Measurements from ENCODE around the gene CDKL1.

The CDKL1 gene

DNA sequence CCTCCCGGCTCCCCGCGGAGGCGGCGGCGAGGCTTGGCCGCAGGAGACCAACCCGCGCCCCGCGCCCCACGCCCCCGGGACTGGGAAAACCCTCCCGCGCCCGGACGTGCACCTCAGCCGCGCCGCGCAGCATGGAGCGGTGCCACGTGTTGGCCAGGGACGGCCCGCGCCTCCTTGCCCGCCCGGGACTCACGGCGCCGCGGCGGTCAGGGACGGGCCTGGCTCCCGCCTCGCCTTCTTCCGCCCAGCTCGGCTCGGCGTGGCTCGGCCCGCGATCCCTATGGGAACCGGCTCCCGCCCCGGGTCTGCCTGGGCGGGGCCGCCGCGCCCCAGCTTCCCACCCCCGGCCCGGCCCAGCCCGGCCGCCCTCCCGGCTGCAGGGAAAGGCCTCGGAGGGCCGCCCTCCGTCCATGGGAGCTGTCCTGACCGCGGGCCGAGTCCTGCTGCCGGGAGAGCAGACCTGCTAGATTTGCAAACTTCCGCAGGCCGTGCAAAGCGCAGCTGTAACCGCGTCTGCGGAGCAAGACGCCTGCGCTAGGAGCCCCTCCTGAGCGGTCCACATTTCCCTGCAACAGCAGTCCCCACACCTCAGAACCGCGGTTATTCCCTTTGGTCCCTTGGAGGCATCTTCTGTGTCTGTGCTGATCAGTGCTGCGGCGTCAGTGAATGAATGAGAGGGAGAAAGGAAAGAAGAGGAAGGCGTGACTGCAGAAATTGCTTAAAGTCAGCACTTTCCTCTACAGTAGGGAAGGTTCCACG is at the start of gene CDKL1:
Gene CDKL1 (minus strand): TSS at position 251 of the 759 bp plus-strand sequence. CDS start 1,013 bp downstream, outside the sequence.
- DNase-seq (ENCODE audit: low spot score), result peak; percentile 32

DNA sequence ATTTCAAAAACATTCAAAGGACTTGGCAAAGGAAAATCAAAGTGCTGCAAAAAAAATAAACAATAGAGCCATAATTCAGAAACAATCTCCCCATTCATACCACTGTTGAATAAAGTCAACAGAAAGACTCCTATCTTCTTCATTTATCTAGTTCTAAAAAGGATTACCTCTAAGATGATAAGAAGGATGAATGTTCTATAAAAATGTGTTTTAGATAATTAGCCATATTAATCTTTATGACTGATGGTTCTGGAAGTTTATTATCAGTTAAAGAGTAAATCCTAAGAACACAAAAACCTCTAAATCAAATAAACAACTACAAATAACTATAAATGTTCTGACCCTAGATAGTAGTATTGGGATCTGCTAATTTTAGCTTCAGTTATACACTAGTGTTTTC is 37.8 kb upstream of the CDKL1 start:
- DNase-seq (ENCODE audit: low spot score), result no peak

DNA sequence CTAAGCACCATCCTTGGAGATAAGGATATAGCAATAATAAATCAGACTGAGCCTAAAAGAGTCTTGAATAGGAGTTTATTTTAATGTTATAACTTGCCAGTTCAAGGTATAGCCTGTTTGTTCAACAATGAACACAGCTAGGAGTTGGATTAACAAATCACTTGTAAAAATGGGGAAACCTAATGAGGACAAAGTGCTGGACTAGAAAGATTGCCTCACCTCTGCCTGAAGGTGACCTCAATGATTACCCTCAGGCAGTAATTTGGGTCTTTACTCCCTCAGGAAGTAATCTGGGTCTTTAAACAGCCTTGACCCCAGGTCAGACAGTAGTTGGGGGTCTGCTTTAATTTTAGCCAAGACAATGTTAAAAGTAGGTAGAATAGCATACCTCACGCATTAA is 35.5 kb upstream of the CDKL1 start:
- DNase-seq (ENCODE audit: low spot score), result no peak

DNA sequence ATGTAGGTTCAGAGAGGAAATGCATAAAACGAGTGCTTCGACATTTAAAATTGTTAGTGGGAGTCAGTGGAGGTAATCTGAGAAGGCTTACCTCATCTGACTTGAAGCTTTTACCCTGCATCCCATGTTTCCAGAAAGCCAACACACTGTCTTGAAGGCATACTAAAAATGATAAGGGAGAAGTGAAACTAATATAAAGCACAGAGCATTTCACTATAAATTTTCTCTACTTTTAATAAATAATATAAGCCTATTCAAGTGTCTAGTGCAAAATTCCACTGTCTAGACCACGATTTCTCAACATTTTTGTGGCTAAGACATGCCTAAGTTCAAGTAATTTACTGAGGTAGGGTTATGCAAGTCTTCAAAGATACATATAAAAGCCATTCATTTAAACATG is 29.1 kb upstream of the CDKL1 start:
- DNase-seq (ENCODE audit: low spot score), result no peak

DNA sequence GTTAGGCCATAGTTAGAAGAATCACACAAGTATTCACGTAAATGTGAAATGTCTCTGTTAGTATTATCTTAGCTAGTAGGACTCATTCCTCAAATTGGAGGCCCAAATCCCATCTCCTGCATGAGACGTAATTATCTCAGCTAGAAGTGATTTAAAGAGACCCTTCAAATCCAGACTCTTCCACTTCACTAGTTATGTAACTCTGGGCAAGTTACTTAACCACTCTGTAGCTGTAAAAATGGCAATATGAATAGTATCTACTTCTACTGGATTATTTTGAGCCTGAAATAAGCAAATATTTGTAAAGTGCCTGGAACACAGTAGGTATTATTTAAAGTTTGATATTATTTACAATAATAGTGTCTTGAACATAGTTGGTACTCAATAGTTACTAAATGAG is 28.4 kb upstream of the CDKL1 start:
- no peak for DNase-seq (ENCODE audit: low spot score)

DNA sequence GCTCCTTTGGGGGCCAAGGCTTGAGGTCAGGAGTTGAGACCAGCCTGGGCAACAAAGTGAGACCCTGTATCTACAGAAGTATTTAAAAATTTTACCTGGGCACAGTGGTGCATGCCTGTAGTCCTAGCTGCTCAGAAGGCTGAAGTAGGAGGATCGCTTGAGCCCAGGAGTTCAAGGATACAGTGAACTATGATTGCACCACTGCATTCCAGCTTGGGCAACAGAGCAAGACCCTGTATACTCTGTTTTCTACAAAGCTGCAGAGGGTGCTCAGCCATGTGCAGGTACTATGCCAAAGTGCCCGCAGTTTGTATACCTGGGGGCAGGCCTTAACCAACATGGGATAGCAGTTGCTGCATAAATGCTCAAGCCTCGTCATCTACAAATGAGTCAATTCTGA is 26.8 kb upstream of the CDKL1 start:
- DNase-seq (ENCODE audit: low spot score), result no peak

DNA sequence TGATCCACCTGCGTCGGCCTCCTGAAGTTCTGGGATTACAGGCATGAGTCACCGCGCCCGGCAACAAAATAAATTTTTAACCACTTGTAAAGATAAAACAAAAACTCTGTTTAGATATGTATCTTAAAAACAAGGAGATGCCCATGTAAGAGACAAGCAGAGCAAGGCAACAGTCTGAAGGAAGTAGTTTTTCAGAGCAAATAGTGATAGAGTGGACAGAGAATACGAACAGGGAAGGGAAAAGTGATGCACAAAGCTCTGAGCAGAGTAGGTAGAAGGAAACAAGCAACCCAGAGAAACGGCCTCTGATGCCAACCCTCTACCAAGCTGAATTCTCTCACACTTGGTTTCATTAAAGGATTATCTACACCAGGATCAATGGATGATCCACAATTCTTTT is 24.8 kb upstream of the CDKL1 start:
- DNase-seq (ENCODE audit: low spot score), result no peak

DNA sequence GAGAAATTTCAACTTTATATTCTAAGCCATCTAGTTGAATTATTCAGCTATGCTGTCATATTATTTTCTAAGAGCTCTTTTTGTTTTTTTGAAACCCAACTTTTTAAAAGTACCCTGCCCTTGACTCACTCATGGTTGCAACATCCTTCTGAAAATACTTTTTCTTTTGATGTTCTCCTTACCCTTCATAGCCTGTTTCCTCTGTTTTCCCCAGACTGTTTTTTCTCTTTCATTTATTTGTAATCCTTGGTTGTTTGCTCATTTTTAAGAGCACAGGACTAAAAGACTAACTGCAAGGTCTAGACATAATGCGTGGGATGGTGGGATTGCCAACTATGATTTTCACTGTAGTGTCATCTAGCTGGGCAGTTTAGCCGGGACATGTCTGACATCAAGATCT is 21.2 kb upstream of the CDKL1 start:
- DNase-seq (ENCODE audit: low spot score), result no peak

DNA sequence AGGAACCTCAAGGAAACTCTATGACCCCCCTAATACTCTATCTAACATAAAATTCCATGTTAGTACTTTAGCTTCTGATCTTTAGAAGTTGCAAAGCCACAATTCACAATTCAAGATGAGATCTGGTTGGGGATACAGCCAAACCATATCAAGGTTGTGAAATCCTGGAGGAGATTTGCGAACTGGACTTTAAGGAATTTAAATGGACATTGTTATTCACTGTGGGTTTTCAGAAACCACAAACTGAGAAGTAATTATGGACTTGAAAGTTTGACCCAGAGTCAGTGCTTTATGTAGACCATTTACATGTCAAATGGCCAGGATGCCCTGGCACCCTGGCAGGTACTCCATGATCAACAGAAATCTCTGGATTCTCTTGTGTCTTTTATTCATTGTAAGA is 14.2 kb upstream of the CDKL1 start:
- DNase-seq (ENCODE audit: low spot score), result no peak

DNA sequence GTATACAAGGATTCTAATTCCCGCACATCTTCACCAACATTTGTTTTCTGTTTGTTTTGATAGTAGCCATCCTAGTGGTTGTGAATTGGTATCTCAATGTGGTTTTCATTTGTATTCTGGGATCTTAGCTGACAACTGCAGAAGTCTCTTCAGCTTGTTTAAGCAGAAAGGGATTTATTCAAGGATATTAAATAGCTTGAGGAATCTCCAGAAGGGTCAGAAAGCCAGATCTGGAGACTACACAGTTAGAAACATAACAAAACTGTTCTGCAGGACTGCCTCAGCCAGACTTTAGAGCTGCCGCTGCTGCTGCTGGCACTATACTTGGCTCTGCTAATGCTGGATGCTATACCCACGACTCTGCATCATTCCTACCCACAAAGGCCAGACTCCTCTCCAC is 13.4 kb upstream of the CDKL1 start:
- no peak for DNase-seq (ENCODE audit: low spot score)

DNA sequence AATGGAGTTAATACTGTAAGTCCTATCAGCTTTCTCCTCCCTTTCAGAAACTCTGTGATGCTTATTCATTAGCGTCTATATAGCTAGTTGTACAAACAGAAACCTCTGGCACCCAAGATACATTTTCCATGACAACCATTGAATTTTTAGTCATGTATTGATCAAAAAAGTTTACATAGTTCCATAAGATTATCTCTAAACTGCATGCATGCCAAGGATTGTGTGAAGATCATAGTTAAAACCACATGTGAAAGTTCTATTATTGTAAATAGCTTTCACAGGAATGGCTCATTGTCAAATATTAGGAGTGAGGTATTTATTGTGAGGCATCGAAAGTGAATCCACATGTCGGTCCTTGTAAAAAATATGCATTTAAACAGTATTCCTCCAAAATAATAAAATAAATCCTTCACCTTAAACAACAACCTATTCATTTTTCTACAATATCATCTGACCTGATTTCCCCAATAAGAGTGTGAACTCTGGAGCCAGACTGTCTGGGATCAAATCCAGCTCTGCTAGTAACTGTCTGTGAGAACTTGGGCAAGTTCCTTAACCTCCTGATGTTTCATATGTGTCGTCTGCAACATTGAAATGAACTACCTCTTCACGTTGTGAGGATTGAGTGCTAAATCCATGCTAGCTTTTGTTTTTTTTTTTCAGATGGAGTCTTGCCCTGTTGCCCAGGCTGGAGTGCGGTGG is 10.6 kb upstream of the CDKL1 start:
- no peak for DNase-seq (ENCODE audit: low spot score)

DNA sequence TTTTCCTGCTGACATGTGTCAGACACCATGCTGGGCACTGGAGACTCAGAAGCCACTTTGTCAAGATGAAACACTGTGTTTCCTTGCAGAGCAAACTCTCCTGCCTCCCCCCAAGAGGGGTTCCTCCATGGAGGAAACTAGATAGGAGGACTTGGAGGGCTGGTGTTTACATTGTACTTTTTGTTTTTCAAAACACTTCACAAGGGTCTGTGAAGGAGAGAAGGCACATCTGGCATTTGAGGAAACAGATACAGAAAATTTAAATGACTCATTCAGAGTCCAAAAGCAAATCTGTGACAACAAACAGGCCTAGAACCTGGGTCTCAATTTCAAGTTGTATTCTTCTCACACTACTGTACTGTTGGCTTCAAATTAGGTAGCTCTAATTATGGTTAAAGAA is 6.7 kb upstream of the CDKL1 start:
- DNase-seq (ENCODE audit: low spot score), result no peak

DNA sequence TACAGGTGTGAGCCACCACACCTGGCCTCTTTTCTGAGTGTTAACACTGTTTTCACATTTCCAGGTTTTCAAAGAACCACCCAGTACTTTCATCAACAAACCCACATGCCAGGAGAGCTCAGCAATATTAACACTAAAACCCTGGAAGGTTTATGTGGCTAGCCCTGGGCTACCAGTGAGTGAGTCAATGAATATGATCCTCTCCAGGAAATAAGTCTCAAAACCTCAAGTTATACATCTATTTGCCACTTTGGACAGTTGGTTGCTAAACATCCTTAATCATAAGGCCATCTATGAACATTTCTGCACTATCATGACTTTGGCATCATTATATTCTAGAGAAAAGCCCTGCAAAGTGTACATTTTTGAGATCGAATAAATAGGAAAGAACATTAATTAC is 6.3 kb upstream of the CDKL1 start:
- DNase-seq (ENCODE audit: low spot score), result no peak

DNA sequence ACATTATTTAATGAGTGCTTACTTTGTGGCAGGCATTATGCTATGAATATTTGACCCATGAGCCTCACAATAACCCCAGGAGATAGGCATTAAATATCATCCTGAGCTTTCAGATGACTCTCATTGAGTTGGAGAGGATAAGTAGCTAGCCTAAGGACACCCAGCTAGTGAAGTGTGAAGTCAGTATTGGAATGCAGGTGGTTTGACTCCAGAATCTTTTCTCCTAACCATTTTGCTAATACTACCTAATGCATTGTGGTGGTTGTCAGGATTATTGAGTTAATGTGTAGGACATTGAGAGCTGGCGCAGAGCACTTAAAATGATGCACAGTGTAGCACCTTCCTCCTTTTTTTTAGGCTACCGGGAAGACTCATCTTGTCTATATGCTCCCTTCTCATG is 3.8 kb upstream of the CDKL1 start:
- no peak for DNase-seq (ENCODE audit: low spot score)

DNA sequence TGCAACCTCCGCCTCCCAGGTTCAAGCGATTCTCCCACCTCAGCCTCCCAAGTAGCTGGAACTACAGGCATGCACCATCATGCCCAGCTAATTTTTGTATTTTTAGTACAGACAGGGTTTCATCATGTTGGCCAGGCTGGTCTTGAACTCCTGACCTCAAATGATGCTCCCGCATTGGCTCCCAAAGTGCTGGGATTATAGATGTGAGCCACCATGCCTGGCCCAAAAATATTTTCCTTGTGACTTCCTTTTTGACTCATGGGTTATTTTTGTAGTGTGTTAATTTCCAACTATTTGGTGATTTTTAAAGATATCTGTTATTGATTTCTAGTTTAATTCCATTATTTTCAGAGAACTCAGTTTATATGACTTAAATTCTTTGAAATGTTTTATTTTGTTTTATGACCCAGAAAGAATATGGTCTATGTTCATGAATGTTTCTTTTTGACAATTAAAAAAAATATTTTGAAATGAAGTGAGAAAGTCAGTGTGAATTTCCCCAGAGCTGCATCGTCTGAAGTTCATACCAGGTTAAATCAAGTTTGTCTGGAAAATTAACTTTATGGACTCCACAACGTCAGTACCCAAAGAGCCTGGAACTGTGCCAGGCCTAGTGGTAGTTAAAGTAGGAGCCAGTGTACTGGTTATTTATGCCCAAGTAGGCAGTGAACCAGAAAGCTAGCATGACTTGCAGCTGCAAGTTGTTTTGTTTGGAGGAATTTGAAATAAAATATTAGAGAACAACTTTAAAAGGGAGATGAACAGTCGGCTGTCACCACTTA is 2.8 kb upstream of the CDKL1 start:
- no peak for DNase-seq (ENCODE audit: low spot score)

DNA sequence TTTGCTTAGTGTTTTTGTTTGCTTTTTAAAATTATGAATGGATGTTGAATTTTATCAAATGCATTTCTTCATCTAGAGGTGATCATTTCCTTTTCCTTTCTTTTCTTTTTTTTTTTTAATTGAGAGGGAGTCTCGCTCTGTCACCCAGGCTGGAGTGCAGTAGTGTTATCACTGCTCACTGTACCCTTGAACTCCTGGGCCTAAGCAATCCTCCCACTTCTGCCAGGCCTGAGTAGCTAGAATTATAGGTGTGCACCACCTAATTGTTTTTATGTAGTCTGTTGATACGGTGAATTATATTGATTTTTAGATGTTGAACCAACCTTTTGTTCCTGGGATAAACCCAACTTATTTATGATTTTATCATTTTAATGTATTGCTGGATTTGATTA is 1.5 kb upstream of the CDKL1 start:
- DNase-seq (ENCODE audit: low spot score), result no peak

DNA sequence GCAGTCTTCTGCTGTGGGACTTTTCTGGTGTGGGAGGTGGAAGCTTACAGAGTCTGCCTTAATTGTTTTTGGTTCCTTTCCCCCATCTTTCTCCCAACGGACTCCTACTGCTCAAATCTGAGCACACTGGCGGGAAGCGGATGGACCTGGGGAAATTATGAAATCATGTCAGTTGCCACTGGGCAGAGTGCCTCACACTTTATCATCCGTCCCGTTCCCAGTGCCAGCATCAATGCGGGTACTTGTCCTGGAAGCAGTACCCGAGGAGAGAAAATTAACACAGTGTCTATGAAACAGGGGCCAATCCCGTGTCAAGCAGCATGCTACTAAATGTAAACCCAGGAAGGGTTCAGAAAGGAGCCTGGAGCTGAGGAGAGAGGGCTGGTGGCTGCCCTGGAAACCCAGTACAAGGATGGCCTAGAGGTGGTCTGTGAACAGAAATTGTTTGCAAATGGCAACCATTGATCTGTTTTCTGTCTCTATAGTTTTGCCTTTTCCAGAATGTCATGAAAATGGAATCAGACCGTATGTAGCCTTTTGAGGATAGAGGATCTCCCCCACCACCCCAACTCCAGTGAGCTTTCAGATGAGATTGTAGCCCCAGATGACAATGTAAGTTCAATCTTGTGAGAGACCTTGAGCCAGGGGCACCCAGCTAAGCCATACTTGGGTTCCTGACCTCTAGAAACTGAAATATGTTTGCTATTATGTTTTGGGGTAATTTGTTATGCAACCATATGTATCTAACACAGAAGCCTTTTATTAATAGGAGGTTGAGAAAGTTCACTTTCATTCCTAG is 908 bp upstream of the CDKL1 start:
- no peak for DNase-seq (ENCODE audit: low spot score)

DNA sequence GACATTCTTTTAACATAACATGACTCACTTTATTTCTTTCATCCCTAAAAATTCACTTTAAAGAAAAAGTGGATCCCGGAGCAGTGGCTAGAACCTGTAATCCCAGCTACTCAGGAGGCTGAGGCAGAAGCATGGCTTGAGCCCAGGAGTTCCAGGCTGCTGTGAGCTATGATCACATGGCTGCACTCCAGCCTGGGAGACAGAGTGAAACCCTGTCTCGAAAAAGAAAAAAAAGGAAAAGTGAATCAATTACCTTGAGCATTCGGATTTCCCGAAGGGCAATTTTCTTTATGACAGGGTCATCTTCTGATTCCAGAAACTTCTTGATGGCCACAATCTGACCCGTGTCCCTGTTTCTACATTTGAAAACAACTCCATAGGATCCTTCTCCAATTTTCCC is 1.2 kb downstream of the CDKL1 start:
- DNase-seq (ENCODE audit: low spot score), result no peak

DNA sequence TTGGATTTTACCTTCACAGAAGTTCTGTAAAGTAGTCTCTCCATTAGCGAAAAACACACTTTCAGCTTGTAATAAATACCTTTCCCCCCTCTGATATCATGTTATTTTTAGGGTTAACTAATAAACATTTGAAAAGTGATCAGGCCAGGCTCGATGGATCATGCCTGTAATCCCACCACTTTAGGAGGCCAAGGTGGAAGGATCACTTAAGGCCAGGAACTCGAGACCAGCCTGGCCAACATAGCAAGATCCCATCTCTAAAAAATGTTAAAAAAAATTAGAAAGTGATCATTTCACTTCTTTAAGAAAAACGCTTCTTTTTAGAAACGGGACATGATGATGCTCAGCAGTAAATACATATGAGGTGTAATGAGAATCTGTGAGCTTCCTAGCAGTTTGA is 2.0 kb downstream of the CDKL1 start:
- DNase-seq (ENCODE audit: low spot score), result no peak

DNA sequence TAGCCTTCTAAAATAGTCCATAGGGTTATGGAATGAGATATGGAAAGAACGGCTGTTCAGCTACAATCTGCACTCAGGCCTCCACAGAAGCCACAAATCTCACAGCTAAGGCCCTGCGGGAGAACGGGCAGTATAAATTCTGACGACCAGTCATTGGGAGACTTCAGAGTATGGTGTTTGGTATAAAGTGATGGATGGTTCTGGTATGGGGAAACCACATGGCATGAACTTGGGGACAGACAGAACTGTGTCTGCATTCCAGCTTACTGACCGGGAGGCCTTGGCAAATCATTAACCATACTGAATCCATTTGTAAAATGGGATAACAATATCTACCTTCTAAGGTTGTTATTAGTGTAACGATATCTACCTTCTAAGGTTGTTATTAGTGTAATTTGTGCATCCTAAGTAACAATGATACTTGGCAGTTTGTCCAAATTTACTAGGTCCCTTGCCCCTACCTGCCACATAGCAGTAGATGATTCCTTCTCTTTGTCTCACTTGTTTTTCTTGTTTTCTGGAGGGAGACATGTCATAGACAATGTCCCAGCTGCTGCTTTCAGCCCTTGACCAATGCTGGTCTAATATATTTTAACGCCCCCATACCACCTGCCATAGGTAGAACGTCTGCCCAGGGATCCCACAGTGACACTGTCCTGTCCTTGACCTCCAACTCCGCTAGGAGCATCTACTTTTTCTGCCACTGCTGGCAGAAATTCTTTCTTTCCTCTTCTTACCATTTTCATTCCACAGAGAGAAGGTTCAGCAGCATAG is 6.8 kb downstream of the CDKL1 start:
- DNase-seq (ENCODE audit: low spot score), result no peak

DNA sequence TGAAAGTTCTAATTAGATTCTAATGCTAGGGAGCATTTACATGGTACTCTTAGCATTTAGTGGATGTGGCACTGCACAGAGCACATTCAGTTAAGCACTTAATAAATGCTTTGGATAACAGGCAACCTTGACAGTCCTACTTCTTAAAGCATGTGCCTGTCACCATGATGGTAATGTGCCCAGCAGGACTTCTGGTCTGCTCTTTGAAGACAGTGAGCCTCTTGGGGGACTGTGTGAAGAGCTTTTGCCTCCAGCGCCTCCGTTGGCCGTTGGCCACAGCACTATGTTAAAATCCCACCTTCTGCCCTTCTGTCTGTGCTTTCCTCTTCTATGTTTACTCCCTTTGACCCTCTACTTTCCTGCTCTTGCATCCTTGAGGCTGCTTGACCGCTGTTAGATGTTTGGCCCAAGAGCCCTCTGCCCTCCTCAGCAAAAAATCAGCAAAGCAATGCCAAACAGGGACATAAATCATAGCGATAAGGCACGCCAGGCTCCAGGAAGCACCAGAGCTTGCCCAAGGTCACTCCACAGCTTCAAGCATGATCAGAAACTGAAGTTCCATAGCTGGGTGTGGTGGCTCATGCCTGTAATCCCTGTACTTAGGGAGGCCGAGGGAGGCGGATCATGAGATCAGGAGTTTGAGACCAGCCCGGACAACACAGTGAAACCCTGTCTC is 8.3 kb downstream of the CDKL1 start:
- DNase-seq (ENCODE audit: low spot score), result no peak

All from activated CD4-positive, alpha-beta T cell treated with anti-CD3 and anti-CD28 coated beads, Interleukin-2, Interleukin-4, amounts not matched to agents 100 ng/mL and 50 ng/mL, durations not matched to agents 16 hours and 8 hours (primary cell).